Measurements from ENCODE around the gene PPFIA1.

GRCh38 chr11:70414341-70415100 lies 144.0 kb downstream of the PPFIA1 start:
- TF ChIP-seq CTCF (IDR thresholded peaks at IDR 0.05) (no peak), POLR2A (IDR thresholded peaks at IDR 0.05) (no peak)

Data from testis (tissue), 2 donors.